Measurements from ENCODE around the gene ZNF276.

The ZNF276 gene

GRCh38 chr16:89691231-89691985, 29.9 kb upstream of the ZNF276 start:
- H3K4me2 ChIP-seq (ENCODE audit: insufficient read depth, low read length): no peak overlapping the region
- peaks cover 17% of the 10 kb centered on the region for H3K4me1 ChIP-seq (ENCODE audit: insufficient read depth, low read length)
- DNase-seq: no peak
- H3K9ac ChIP-seq (ENCODE audit: low read depth, low read length): no peak overlapping the region
- peaks cover 59% of the 10 kb centered on the region for H3K36me3 ChIP-seq (ENCODE audit: insufficient read depth, low read length)
- peaks cover 20% of the 10 kb centered on the region for H3K79me2 ChIP-seq (ENCODE audit: insufficient read depth, low read length)
- no peak overlapping the region for H3K27ac ChIP-seq (ENCODE audit: low read length)
- no peaks in the 10 kb centered on the region for H3K27me3 ChIP-seq (ENCODE audit: insufficient read depth, low read length, poor library complexity)
- H2AFZ ChIP-seq (ENCODE audit: low read depth, low read length): no peak overlapping the region
- no peak for ATAC-seq (ENCODE audit: insufficient read depth, low read depth)
- peaks cover under 1% of the 10 kb centered on the region; the same call in 1 of the 2 replicates for H4K20me1 ChIP-seq (ENCODE audit: insufficient read depth, low read length)
- no peak overlapping the region for H3K4me3 ChIP-seq (ENCODE audit: low read depth in 1 of 2, low read length in 2 of 2)
- no peak for TF ChIP-seq EZH2 (IDR thresholded peaks at IDR 0.05; ENCODE audit: borderline replicate concordance, low read depth, low read length, severe bottlenecking)
- TF ChIP-seq CTCF (IDR thresholded peaks at IDR 0.05; ENCODE audit: borderline replicate concordance, extremely low read depth, low read length, poor library complexity, severe bottlenecking): no peak
- H3K9me3 ChIP-seq (ENCODE audit: insufficient read depth, low read length, severe bottlenecking): no peaks in the 10 kb centered on the region

- Histone ChIP-seq H3K4me2 (ENCODE audit: insufficient read depth, low read length) (no peak overlapping the region), H4K20me1 (ENCODE audit: insufficient read depth, low read length) (peaks cover 6% of the 10 kb centered on the region; the same call in 1 of the 2 replicates), H3K4me3 (ENCODE audit: low read depth in 1 of 2, low read length in 2 of 2) (no peak overlapping the region), H3K36me3 (ENCODE audit: insufficient read depth, low read length) (peaks cover 61% of the 10 kb centered on the region), H3K9me3 (ENCODE audit: insufficient read depth, low read length, severe bottlenecking) (no peaks in the 10 kb centered on the region), H3K27ac (ENCODE audit: low read length) (no peak overlapping the region), H2AFZ (ENCODE audit: low read depth, low read length) (no peak overlapping the region), H3K9ac (ENCODE audit: low read depth, low read length) (no peak overlapping the region), H3K27me3 (ENCODE audit: insufficient read depth, low read length, poor library complexity) (no peaks in the 10 kb centered on the region), H3K4me1 (ENCODE audit: insufficient read depth, low read length) (peaks cover 14% of the 10 kb centered on the region), H3K79me2 (ENCODE audit: insufficient read depth, low read length) (peaks cover 17% of the 10 kb centered on the region)
- ATAC-seq (ENCODE audit: insufficient read depth, low read depth) (no peak), DNase-seq (no peak)
- TF ChIP-seq CTCF (IDR thresholded peaks at IDR 0.05; ENCODE audit: borderline replicate concordance, extremely low read depth, low read length, poor library complexity, severe bottlenecking): no peak
- TF ChIP-seq EZH2 (IDR thresholded peaks at IDR 0.05; ENCODE audit: borderline replicate concordance, low read depth, low read length, severe bottlenecking): no peak
Measured at GRCh38 chr16:89691986-89692569, 29.3 kb upstream of the ZNF276 start.

- Histone ChIP-seq H3K79me2 (ENCODE audit: insufficient read depth, low read length) (peaks cover 7% of the 10 kb centered on the region), H3K4me1 (ENCODE audit: insufficient read depth, low read length) (peaks cover 1% of the 10 kb centered on the region; the same call in 1 of the 2 replicates), H3K4me2 (ENCODE audit: insufficient read depth, low read length) (no peak overlapping the region), H4K20me1 (ENCODE audit: insufficient read depth, low read length) (peaks cover 12% of the 10 kb centered on the region; the same call in 1 of the 2 replicates), H3K4me3 (ENCODE audit: low read depth in 1 of 2, low read length in 2 of 2) (no peak overlapping the region), H3K27me3 (ENCODE audit: insufficient read depth, low read length, poor library complexity) (no peaks in the 10 kb centered on the region), H3K9me3 (ENCODE audit: insufficient read depth, low read length, severe bottlenecking) (no peaks in the 10 kb centered on the region), H3K27ac (ENCODE audit: low read length) (no peak overlapping the region), H3K36me3 (ENCODE audit: insufficient read depth, low read length) (peaks cover 68% of the 10 kb centered on the region), H3K9ac (ENCODE audit: low read depth, low read length) (no peak overlapping the region), H2AFZ (ENCODE audit: low read depth, low read length) (no peak overlapping the region)
- no peak for DNase-seq
- TF ChIP-seq CTCF (IDR thresholded peaks at IDR 0.05; ENCODE audit: borderline replicate concordance, extremely low read depth, low read length, poor library complexity, severe bottlenecking) (no peak), EZH2 (IDR thresholded peaks at IDR 0.05; ENCODE audit: borderline replicate concordance, low read depth, low read length, severe bottlenecking) (no peak)
- no peak for ATAC-seq (ENCODE audit: insufficient read depth, low read depth)
Measured at GRCh38 chr16:89693289-89693731, 28.0 kb upstream of the ZNF276 start.
